Retina (tissue), 1 donor: Measurements from ENCODE around the gene PLEKHH3.

Experiments used
- DNase-seq: peaks from one replicate; pipeline ENCODE4 v3.0.0-alpha.2; 2016

Gene PLEKHH3

DNA sequence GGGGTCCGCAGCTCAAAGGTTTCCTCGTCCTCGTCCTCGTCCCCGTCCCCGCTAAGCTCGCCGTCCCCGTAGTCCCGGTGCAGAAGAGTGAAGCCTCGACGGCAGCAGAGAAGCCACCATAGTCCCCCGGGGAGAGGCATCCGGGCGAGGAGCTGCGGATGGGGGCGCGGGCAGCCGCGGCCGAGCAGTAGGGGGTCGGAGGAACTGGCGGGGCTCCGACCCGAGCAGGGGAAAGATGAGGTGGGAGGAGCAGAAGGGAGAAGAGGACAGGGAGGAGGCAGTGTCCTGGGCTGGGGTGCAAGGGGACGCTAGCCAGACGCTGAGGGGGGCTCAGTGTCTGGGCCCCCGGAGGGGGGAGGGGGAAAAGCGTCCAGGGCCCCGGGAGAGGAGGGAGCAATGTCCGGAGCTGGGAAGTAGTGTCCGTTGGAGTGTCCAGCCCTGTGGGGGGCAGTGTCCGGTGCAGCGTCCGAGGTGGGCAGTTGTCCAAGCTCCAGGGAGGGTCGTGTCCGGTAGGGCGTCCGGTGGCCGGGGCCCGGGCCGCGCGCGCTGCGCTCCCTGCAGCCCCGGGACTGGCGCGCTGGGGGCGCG, at the start of gene PLEKHH3:
Gene PLEKHH3, minus strand, starts transcription at position 571 of the 588 bp plus-strand sequence. Its CDS starts 431 bp downstream, at position 140.
- peak; percentile 82 for DNase-seq

DNA sequence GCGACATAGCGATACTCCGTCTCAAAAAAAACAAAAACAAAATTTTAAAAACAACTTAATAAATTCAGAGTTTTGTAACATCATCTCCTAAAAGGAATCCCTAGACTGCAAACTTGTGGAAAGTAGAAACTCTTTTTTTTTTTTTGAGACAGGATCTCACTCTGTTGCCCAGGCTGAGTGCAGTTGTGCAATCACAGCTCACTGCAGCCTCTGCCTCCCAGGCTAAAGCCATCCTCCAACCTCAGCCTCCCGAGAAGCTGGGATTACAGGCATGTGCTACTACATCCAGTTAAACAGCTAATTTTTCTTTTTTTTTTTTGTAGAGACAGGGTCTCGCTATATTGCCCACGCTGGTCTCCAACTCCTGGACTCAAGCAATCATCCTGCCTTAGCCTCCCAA, 48.3 kb upstream of the PLEKHH3 start:
- DNase-seq = no peak

DNA sequence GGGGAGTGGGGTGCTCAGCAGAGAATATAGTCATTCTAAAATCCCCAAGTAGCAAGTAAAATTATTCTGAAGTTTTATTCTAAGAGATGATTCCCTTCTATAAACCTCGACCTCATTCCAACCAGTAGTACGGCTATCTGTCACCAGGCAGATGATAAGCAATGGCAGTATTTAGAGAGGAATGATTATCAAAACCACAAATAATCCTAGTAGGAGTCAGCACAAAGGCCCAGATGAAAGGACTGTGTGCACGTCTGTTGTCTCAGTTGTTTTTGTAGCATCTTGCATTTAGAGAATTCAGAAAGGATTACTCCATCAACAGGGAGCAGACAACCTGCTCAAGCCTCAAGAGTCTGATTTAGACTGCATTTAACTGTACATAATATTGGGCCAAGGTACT, 46.8 kb upstream of the PLEKHH3 start:
- no peak for DNase-seq

DNA sequence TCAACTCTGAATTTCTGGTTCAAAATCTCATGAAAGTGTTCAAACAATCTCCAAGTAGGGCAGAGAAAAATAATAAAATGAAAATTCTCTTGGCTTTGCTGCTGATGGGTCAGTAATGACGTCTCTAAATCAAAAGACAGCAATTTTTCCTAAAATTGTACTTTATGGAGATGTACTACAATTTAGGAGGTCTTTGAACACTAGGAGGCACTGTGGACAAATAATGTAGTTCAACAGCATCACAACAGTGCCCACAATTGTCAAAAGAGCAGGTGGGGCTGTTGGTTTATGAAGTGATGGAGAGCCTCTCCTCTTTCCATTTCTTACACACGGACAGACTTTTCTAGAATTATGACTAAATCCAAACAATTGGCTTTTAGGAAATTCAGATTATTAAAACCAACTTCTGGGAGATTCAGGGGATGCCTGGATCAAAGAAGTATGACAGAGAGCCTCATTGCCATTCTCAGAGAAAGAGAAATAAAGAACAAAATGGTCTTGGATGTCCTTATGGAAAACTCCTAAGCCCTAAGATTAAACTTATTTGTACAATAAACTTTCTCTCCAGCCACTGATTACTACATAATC, 44.3 kb upstream of the PLEKHH3 start:
- peak; percentile 50 for DNase-seq

- no peak for DNase-seq
Observed at GRCh38 chr17:42709561-42709960, 32.8 kb upstream of the PLEKHH3 start.

DNA sequence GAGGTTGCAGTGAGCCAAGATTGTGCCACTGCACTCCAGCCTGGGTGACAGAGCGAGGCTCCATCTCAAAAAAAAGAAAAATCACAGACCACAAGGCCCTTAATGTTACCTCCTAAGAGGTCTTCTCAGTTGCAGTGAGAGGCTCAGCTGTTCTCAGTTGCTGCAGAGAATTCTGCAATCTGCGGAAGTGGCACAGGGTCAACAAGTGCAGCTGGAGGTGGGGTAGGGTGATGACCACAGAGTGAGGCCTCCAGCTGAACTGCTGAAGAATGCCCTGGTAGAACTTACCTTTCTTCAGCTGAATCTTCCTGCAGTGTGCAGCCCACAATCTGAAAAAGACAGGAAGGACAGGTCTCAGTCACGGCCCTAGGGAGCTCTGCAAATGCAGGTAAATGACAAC, 31.8 kb upstream of the PLEKHH3 start:
- DNase-seq = no peak

- no peak for DNase-seq
Observed at GRCh38 chr17:42706732-42707131, 29.9 kb upstream of the PLEKHH3 start.

DNA sequence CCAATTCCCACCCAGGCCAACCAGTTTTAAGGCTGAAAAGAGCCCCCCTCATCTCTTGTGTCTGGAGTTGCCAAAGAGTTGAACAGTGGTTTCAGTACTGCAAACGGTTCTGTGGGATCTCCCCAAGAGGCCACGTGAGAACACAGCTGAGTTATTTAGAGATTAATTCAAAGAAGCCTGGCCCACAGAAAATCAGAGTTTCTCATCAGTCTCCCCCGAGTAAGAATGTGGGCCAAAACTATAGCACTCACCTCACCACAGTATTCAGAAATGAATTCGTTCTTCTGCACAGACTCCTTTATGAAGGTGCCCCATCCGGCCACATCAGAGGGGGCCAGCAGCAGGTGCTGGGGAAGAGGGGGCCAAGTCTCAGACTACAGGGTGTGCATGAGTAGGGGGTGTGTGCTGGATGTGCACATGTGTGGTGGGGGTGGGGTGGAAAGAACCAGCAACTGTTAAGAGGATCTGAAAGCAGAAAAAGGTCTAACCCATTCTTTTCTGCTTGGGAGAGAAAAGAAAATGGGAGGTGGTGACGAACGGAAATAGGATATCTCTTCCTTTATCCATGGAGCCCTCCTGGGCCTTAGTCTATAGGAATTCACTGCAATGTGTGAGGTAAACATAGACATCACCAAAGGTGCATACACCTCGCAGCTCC, 28.2 kb upstream of the PLEKHH3 start:
- DNase-seq = no peak

- no peak for DNase-seq
Observed at GRCh38 chr17:42704490-42704836, 27.7 kb upstream of the PLEKHH3 start.

DNA sequence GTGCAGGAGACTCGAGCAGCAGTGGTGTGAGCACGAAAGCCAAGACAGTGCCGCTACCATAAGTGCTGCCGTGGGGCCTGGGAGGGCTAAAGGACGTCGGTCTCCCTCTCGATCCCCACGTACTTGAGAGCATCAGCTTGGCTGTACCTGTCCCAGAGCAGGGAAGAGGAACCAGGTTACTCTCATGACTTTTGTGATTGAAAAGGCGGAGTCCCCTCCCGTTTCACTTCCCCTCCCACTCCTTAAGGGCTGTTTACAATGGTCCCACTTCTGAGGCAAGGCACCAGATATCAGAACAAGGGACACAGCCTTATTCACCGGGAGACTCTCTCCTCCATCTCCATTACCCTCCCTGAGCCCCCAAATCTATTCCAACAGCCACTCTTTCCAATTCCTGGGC, 25.7 kb upstream of the PLEKHH3 start:
- no peak for DNase-seq

DNA sequence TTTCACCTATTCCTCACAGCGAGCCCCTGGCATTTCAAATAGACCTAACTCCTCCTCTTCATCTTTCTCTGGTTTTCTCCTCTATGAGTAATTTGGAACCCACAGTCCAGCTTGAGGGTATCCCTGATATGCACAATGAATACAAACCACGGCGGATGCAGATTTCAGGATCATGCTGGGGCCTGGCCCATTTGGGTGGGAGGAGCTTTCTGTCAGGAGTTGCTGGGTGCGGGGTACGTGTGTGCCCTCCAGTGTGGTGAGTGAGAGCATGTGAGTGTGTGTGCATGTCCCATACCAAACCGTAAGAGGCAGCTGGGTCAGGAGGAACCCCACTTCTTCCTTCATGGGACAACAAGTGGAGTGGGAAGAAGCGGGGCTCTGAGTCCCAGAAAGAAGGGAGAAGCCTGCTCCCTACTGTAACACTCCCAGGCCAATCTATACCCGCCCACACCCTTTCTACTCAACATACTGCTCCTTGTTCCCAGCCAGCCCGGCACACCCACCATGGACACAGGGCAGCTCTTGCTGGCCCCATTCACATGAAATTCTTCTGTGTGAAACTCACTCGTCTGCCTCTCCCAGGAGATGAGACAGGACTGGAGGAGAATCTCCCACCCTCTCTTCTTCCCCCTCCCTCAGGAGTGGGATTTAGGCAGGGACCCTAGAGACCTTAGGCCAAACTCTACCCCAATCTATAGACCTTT, 23.9 kb upstream of the PLEKHH3 start:
- no peak for DNase-seq

DNA sequence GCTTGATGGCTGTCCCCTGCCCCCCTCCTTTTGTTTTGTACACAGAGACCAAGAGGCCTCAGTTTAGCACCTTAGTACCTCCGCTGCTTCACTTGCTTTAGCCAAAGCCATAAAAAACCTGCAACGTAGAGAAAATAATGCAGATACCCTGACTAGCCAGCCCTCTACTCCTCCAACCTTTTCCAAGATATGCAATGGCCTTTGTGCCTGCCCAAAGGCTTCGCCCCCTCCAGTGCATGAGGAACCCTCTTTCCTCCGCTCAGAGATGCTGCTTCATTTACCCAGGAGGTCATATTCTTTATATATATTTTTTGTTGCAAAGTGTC, 22.6 kb upstream of the PLEKHH3 start:
- no peak for DNase-seq

GRCh38 chr17:42698736-42699414, 22.1 kb upstream of the PLEKHH3 start:
- no peak for DNase-seq

DNA sequence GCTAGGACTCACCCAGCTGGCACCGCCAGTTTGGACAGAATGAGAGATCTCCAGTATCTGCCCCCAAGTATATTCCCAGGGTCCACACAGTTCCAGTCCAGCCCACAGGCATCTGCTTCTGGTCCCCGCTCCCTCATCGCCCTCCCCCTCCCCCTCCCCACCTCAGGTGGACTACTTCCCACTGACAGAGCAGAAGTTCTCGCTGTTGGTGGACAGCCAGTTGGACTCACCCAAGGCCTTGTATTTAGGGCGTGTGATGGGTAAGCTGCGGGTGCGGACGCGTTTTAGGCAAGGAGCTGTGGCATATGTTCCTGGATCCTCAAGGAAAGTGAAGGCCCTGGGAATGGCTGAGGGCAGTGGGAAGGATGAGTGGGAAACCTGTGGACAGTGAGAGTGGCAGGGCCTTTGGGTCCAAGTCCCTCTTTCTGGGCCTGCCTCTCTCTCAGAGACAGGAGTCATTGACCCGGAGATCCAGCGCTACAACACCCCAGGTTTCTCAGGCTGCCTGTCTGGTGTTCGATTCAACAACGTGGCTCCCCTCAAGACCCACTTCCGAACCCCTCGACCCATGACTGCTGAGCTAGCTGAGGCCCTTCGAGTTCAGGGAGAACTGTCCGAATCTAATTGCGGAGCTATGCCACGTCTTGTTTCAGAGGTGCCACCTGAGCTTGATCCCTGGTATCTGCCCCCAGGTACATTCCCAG, 20.5 kb upstream of the PLEKHH3 start:
- DNase-seq = no peak

DNA sequence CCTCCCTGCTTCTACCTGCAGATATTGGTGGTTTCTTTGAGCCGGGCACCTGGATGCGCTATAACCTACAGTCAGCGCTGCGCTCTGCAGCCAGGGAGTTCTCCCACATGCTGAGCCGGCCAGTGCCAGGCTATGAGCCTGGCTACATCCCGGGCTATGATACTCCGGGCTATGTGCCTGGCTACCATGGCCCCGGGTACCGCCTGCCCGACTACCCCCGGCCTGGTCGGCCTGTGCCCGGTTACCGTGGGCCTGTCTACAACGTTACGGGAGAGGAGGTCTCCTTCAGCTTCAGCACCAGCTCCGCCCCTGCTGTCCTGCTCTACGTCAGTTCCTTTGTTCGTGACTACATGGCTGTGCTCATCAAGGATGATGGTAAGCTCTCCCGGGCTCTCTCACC, 18.7 kb upstream of the PLEKHH3 start:
- no peak for DNase-seq

DNA sequence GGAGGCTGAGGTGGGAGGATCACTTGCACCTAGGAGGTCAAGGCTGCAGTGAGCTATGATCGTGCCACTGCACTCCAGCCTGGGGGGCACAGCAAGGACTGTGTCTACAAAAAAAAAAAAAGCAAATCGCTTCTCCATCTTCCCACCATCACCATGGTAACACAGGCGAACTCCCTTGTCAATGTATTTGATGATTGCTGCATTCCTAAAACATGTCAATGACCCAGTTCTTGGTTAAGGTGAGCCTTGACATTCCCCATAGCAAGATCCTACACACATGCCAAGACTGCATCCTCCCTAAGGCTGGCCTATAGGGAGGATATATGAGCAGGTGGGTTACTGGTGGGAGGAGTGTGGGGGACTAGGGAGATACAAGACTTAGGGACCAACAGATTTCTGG, 17.7 kb upstream of the PLEKHH3 start:
- no peak for DNase-seq

GRCh38 chr17:42692489-42692888, 15.7 kb upstream of the PLEKHH3 start:
- no peak for DNase-seq

GRCh38 chr17:42691021-42691545, 14.3 kb upstream of the PLEKHH3 start:
- DNase-seq = no peak

DNA sequence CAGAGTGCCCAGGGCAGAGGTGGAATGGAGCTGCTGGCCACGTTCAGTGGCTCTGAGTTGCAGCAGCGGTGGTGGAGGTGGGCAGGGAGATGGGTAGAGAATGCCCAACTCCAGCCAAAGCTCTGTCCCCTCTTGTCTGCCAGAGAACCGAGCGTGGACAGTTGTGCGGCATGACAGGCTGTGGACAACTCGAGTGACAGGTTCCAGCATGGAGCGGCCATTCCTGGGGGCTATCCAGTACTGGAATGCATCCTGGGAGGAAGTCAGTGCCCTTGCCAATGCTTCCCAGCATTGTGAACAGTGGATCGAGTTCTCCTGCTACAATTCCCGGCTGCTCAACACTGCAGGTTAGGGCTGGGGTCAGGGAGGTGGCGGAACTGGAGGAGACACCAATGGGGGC, 13.8 kb upstream of the PLEKHH3 start:
- no peak for DNase-seq

GRCh38 chr17:42687707-42688320, 11.0 kb upstream of the PLEKHH3 start:
- DNase-seq = no peak

DNA sequence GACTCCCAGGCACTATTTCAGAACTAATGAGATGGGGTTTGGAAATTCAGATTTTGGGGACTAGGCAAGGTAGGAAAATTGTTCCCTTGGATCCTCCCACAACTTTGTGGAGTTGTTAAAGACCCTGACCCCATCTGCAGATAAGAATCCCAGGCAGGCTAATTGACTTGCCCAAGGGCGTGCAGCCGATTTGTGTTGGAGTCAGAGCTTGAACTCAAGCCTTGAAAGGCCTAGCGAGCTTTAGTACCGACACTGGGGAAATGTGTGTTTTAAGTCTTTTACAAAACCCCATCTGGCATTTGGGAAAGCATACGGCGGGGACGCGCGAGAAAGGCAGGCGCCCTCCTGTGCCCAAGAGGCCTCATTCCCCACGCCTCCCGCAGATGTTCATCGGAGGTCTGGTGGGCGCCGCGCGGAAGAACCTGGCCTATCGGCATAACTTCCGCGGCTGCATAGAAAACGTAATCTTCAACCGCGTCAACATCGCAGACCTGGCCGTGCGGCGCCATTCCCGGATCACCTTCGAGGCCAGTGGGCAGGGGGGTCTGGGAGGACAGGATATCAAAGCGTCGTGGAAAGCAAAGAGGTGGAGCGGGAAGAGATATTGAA, 9.8 kb upstream of the PLEKHH3 start:
- DNase-seq = no peak

DNA sequence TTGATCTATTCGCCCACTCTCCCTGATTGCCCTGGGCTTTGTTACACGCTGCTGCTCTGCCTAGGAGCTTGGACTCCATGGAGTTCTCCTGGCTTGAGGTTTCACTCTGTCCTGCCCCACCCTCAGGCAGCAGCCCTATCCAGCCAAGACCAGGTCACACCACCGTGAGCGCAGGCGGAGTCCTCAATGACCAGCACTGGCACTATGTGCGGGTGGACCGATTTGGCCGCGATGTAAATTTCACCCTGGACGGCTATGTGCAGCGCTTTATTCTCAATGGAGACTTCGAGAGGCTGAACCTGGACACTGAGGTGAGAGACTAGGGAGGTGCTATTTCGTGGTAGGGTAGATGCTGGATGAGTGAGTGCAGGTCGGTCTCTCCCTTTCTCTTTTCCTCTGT, 9.0 kb upstream of the PLEKHH3 start:
- DNase-seq = no peak
